Cardiac fibroblast (primary cell): Measurements from ENCODE around the gene CCDC110.
A peak's percentile ranks its signal among the peaks of the same experiment; 100 is the strongest.
"Not testable (repeated sequence)": the region's sequence is repeated elsewhere in the genome, so short reads cannot be mapped to it uniquely, and the experiment has no call there.

ENCODE experiments used
- DNase-seq, 2 donors: peaks; one replicate each; pipeline versions ENCODE4 v3.0.0 to v3.0.0-alpha.2; 2010; ENCODE audit warnings: low read depth in 2 of 2
- H3K4me3 ChIP-seq, 2 donors: replicated peaks in 1 of 2; 1 replicate in 1 of 2; 2 replicates in 1 of 2; pipeline ENCODE4 v1.5.1; 2011; ENCODE audit warnings: low read depth in 2 of 2, low read length in 2 of 2, mild to moderate bottlenecking in 2 of 2, moderate library complexity in 1 of 2
- TF ChIP-seq, protein P1 (sequence below): IDR thresholded peaks from one replicate; pipeline ENCODE4 v1.5.1; 2011; ENCODE audit warnings: low read depth, mild to moderate bottlenecking, low read length, inconsistent platforms

Gene CCDC110

DNA sequence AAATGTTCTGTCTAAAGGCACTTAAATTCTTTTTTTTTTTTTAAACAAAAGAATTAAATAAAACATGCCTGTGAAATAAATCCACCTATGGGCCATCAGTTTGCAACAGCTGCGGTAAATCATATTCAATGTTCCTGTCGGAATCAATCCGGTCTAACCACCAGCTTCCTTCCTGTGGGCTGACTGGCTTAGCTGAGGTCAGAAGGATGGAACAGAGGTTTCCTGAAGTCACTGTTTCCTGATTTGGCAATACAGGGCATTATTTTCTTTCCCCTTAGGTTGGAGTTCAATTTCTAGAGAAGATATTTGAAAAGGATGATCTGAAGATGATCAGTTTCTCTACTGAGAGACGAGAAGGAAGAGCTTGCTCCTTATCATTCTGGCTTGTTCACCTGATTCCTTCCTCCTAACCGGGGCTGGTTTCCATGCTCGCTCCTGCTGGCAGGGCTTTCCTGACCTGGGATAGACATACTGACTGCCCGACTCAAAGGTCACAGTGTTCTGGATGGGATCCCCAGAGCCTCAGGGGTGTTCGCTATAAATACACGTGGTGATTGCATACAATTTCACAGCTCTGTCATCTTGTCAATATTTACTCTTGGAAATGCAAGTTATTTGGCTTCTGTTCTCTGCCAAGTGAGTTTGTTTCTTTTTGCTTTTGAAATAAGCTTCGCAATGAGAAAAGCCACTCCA lies 42.1 kb upstream of the CCDC110 start:
- TF ChIP-seq, protein P1, sequence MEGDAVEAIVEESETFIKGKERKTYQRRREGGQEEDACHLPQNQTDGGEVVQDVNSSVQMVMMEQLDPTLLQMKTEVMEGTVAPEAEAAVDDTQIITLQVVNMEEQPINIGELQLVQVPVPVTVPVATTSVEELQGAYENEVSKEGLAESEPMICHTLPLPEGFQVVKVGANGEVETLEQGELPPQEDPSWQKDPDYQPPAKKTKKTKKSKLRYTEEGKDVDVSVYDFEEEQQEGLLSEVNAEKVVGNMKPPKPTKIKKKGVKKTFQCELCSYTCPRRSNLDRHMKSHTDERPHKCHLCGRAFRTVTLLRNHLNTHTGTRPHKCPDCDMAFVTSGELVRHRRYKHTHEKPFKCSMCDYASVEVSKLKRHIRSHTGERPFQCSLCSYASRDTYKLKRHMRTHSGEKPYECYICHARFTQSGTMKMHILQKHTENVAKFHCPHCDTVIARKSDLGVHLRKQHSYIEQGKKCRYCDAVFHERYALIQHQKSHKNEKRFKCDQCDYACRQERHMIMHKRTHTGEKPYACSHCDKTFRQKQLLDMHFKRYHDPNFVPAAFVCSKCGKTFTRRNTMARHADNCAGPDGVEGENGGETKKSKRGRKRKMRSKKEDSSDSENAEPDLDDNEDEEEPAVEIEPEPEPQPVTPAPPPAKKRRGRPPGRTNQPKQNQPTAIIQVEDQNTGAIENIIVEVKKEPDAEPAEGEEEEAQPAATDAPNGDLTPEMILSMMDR: no peak
- H3K4me3 ChIP-seq: no peak overlapping the region
- DNase-seq: peak; percentile 88 to 91

DNA sequence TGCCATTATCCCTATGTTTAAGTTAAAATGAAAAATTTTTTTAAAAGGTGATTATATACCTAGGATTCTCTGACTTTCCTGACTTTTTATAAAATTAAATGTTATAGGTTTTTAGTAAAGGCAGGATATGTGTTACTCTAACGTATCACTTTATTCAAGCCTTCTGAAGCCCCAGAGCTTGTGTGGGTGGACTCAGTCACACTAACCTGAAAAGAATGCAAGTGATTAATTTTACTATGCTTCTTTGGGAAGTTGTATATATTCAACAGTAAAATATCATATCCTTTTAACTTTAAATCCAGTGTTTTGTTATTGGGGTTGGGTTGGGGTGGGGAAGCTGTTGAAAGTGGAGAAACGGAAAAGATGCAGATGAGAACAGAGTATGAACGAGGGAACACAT lies 41.0 kb upstream of the CCDC110 start:
- DNase-seq: peak; percentile 45 to 72
- TF ChIP-seq, protein P1: no peak
- no peak overlapping the region for H3K4me3 ChIP-seq

DNA sequence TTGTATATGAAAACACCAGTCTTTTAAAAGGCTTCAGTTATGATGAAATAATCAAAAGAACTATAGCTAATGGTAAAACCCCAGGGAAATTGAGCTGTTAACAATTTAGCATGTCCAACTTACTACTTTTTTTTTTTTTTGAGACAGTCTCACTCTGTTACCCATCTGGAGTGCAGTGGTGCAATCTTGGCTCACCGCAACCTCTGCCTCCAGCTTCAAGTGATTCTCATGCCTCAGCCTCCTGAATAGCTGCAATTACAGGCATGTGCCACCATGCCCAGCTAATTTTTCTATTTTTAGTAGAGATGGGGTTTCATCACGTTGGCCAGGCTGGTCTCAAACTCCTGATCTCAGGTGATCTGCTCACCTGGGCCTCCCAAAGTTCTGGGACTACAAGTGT lies 39.7 kb upstream of the CCDC110 start:
- DNase-seq: not testable (repeated sequence)

DNA sequence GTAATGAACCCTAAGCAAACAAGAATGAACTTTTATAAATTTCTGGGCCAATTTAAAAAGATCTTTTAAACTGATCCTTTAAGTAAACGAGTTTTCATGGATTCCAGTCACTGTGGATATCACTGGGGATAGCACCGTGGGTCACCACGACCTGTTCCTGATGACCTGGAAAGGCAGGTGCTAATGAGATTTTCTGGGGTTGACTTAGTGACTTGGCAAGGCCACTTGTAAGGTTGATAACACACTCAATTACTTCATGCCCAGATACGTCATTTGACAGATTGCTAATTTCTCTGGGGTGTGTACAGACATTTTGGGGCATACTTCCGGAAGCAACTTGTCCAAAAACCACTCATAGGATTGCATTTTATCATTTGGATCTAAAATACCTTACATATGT lies 39.3 kb upstream of the CCDC110 start:
- TF ChIP-seq, protein P1: no peak
- DNase-seq: no peak
- H3K4me3 ChIP-seq: no peak overlapping the region

More for the DNA sequence above, 39.7 kb upstream of the CCDC110 start:
- H3K4me3 ChIP-seq: not testable (repeated sequence)

DNA sequence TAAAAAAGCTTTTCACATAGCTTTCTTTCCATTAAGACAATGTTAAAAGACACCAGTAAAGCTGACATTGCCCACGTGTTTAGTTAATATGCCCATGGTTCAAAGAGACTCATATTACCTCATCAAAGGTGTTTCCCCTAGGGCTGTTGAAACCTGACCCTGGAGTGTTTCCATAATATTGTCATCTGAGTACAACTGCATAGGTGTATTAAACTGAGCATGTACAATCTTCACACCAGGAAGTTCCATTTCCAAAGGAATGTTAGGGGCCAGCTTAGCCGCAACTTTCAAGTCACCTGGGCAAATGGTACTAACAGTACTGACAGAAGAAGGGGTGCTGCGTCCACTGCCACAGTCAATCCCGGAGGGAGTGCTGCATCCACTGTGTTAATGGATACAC lies 36.6 kb upstream of the CCDC110 start:
- H3K4me3 ChIP-seq: no peak overlapping the region
- TF ChIP-seq, protein P1: no peak
- no peak for DNase-seq

DNA sequence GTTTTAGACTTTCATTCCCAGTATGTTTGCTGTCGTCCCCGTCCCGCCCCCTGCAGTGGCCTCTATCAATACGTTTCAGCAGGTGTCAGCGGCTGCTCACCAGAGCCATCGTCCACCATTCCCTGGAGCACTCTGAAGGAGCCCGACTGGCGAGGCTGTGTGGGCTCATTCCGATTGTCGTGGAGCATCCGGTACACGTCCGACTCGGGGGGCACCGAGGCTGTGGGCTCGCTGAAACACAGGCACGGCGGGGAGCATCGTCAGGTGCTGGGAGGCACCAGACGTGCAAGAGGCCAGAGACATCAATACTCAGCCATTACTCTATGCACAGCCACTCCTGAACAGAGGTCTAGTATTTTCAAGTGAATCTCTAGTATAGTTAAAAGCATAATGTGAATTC lies 34.9 kb upstream of the CCDC110 start:
- TF ChIP-seq, protein P1: no peak
- H3K4me3 ChIP-seq: no peak overlapping the region

DNA sequence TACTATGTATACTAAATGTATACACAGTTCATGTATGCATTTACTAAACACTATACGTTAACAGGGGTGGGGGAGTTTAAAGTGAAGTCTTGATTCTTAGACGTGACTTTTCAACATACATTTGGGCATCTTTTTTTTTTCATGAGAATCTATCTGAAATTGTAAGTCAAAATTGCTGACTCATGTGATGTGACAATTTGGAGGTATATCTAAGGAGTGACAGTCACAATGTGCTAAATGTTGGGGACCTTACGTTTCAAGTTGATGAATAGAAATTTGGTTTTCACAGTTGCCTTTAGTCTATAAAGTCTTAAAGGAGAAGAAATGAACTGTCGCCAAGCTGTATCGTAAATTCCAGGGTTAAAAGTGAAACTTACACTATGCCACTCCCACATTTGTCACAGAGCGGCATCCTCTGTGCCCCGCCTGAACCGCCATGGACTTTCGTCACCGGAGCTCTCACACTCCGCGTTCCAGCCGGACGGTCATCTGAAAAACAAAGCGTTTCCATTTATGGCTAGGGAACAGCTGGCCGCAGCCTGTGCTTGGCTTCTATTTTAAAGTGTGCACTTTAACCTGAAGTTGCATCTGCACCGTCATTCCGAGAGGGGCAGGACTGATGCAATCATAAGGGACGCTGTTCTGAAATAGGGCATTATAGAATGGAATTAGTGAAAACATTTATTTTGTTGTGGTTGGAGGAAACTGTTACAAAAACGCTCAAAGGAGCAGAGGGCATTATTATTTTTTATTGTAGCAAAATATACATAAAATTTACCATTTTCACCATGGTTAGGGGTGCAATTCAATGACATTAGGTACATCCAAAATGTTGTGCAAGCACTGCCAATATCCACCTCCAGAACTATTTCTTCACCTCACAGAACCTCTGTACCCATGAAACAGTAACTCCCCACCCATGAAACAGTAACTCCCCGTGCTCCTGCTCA lies 32.8 kb upstream of the CCDC110 start:
- peak; percentile 83 to 92 for DNase-seq
- H3K4me3 ChIP-seq: peak overlapping the region; percentile 24 to 45
- TF ChIP-seq, protein P1: no peak

More for the DNA sequence above, 34.9 kb upstream of the CCDC110 start:
- no peak for DNase-seq
